Measurements from ENCODE around the gene PPP1R13B.

- TF ChIP-seq POLR2A (IDR thresholded peaks at IDR 0.05; ENCODE audit: borderline replicate concordance, extremely low read depth, insufficient read depth, insufficient read length) (no peak), CTCF (IDR thresholded peaks at IDR 0.05 in 2 of 3, conservative IDR thresholded peaks at IDR 0.05 in 1 of 3; ENCODE audit: borderline replicate concordance in 1 of 3, insufficient read depth in 1 of 3, low read depth in 2 of 3, low read length in 2 of 3) (no peak), EZH2 (IDR thresholded peaks at IDR 0.05) (no peak), ZNF274 (IDR thresholded peaks at IDR 0.05; ENCODE audit: low read depth, low read length) (no peak), SIN3A (IDR thresholded peaks at IDR 0.05; ENCODE audit: low read depth) (no peak)
Observed at GRCh38 chr14:103846097-103846496, 1.3 kb downstream of the PPP1R13B start.
